Tibial nerve (tissue), 3 donors: Measurements from ENCODE around the gene TRABD2B.

ENCODE experiments used
- CTCF ChIP-seq, 5 experiments: fragments of 200-600 bp in 3 of 5; fragments of 450-650 bp in 2 of 5; sonication (generic) in 3 of 5; IDR thresholded peaks; one replicate each; pipeline ENCODE4 v1.5.1; 2016 to 2019; ENCODE audit warnings: antibody characterized with exemption in 5 of 5, mild to moderate bottlenecking in 3 of 5, moderate library complexity in 2 of 5
- POLR2A ChIP-seq, 2 donors: fragments of 450-650 bp; IDR thresholded peaks; one replicate each; pipeline ENCODE4 v1.6.1; 2017; ENCODE audit warnings: antibody characterized with exemption in 2 of 2, mild to moderate bottlenecking in 2 of 2, moderate library complexity in 2 of 2

GRCh38 chr1:47911892-47912291 lies 85.3 kb downstream of the TRABD2B start:
- TF ChIP-seq POLR2A (IDR thresholded peaks at IDR 0.05) (no peak), CTCF (IDR thresholded peaks at IDR 0.05) (no peak)
